Parathyroid adenoma (tissue), 2 donors: ENCODE measurements around the gene RBM23.

Experiments used
- H2AFZ ChIP-seq: fragments of 300-600 bp; sonication (generic); one replicate; pipeline ENCODE4 v1.7.0; 2017; ENCODE audit warnings: antibody characterized with exemption, mild to moderate bottlenecking
- H3K27ac ChIP-seq: fragments of 300-600 bp; sonication (generic); one replicate; pipeline ENCODE4 v1.7.0; 2017
- H3K27me3 ChIP-seq: fragments of 300-600 bp; sonication (generic); one replicate; pipeline ENCODE4 v1.7.0; 2017; ENCODE audit warnings: low read length; ENCODE audit not compliant: control insufficient read depth, insufficient read depth
- H3K36me3 ChIP-seq: fragments of 300-600 bp; sonication (generic); one replicate; pipeline ENCODE4 v1.7.0; 2017; ENCODE audit warnings: low read length; ENCODE audit not compliant: control insufficient read depth, insufficient read depth
- H3K4me1 ChIP-seq: fragments of 300-600 bp; sonication (generic); one replicate; pipeline ENCODE4 v1.7.0; 2017; ENCODE audit warnings: control low read depth
- H3K4me2 ChIP-seq: fragments of 300-600 bp; sonication (generic); one replicate; pipeline ENCODE4 v1.7.0; 2017; ENCODE audit warnings: low read length
- H3K4me3 ChIP-seq: fragments of 300-600 bp; sonication (generic); one replicate; pipeline ENCODE4 v1.7.0; 2017; ENCODE audit warnings: low read depth, low read length
- H3K79me2 ChIP-seq: fragments of 300-600 bp; sonication (generic); one replicate; pipeline ENCODE4 v1.7.0; 2017; ENCODE audit warnings: control low read depth
- H3K9ac ChIP-seq: fragments of 300-600 bp; sonication (generic); one replicate; pipeline ENCODE4 v1.7.0; 2017; ENCODE audit warnings: mild to moderate bottlenecking
- H3K9me3 ChIP-seq: fragments of 300-600 bp; sonication (generic); one replicate; pipeline ENCODE4 v1.7.0; 2017; ENCODE audit warnings: low read length; ENCODE audit not compliant: control insufficient read depth
- TF ChIP-seq, protein P1 (sequence below): fragments of 300-600 bp; sonication (generic); IDR thresholded peaks from one replicate; pipeline ENCODE4 v1.7.0; 2017; ENCODE audit warnings: antibody characterized with exemption, mild to moderate bottlenecking
- donor health status: primary hyperparathyroidism.

Gene RBM23

DNA sequence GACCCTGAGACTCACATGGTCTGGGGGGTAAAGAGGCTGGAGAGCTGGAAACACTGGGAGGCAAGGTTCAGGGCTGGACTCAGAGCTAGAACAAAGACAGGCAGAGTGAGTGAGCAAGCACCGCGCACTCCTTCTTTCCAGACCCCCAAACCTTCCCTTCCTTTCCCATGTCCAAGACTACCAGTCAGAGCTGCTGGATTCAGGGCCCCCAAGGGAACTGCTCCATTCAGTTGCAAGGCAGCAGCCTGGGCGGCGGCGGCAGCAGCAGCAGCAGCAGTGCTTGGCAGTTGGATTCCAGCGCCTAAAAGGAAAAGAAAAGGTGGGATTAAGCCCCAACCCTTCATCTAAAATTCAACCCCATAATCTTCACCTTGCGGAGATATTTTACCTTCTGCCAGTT lies 17.1 kb downstream of the RBM23 start:
- no peaks in the 10 kb centered on the region for H3K36me3 ChIP-seq
- H3K4me3 ChIP-seq, result no peak overlapping the region
- no peak overlapping the region for H3K9ac ChIP-seq
- H2AFZ ChIP-seq, result no peak overlapping the region
- TF ChIP-seq, protein P1, sequence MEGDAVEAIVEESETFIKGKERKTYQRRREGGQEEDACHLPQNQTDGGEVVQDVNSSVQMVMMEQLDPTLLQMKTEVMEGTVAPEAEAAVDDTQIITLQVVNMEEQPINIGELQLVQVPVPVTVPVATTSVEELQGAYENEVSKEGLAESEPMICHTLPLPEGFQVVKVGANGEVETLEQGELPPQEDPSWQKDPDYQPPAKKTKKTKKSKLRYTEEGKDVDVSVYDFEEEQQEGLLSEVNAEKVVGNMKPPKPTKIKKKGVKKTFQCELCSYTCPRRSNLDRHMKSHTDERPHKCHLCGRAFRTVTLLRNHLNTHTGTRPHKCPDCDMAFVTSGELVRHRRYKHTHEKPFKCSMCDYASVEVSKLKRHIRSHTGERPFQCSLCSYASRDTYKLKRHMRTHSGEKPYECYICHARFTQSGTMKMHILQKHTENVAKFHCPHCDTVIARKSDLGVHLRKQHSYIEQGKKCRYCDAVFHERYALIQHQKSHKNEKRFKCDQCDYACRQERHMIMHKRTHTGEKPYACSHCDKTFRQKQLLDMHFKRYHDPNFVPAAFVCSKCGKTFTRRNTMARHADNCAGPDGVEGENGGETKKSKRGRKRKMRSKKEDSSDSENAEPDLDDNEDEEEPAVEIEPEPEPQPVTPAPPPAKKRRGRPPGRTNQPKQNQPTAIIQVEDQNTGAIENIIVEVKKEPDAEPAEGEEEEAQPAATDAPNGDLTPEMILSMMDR, result no peak
- H3K9me3 ChIP-seq, result no peaks in the 10 kb centered on the region
- H3K4me2 ChIP-seq, result no peak overlapping the region
- H3K27ac ChIP-seq, result no peak overlapping the region
- H3K27me3 ChIP-seq, result no peaks in the 10 kb centered on the region
- peaks cover 14% of the 10 kb centered on the region for H3K79me2 ChIP-seq
- no peaks in the 10 kb centered on the region for H3K4me1 ChIP-seq

- no peaks in the 10 kb centered on the region for H3K9me3 ChIP-seq
- no peaks in the 10 kb centered on the region for H3K27me3 ChIP-seq
- H3K4me1 ChIP-seq, result no peaks in the 10 kb centered on the region
- H3K4me2 ChIP-seq, result no peak overlapping the region
- no peak overlapping the region for H3K9ac ChIP-seq
- H2AFZ ChIP-seq, result no peak overlapping the region
- no peaks in the 10 kb centered on the region for H3K36me3 ChIP-seq
- peaks cover 7% of the 10 kb centered on the region for H3K79me2 ChIP-seq
- TF ChIP-seq, protein P1, result peak; percentile 64
- no peak overlapping the region for H3K4me3 ChIP-seq
- H3K27ac ChIP-seq, result no peak overlapping the region
These were observed 18.7 kb downstream of the RBM23 start for GRCh38 chr14:22900081-22900799.

DNA sequence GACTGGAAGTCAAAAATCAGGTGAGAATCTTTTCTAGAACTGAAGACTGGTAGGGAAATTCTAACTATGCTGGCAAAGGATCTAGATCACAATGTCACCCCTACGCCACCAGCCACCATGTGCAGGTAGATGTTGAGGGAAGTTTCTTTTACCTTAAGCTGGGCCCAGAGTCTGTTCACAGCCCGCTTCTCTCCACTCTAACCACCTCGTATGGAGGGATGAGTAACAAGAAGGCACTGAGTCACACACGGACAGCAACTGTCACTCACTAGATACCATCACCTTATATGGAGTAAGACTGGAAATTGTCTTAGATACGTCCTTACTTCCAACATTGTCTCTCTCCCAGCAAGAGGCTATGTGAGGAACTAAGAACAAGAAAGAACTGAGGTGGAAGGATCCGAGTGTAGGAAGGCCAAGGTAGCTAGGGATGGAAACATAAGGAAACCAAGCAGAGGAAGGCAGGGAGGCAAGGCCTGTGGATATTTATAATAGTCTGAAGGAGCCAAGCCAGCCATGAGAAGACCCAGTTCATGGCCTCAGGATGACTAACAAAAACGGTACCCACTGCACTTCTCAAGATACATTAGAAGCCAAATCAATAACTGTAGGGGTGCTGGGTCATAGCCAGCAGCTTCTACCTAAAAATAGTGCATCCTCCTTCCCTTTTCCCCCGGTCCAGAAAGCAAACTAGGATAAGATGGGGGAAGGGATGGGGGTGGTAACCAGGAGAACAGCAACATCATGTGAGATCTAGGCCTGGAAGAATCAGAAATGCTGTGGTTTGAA lies 20.5 kb downstream of the RBM23 start:
- no peaks in the 10 kb centered on the region for H3K9me3 ChIP-seq
- no peak overlapping the region for H2AFZ ChIP-seq
- H3K4me3 ChIP-seq, result no peak overlapping the region
- H3K4me2 ChIP-seq, result no peak overlapping the region
- TF ChIP-seq, protein P1, result no peak
- no peak overlapping the region for H3K27ac ChIP-seq
- H3K36me3 ChIP-seq, result no peaks in the 10 kb centered on the region
- no peaks in the 10 kb centered on the region for H3K4me1 ChIP-seq
- H3K9ac ChIP-seq, result no peak overlapping the region
- no peaks in the 10 kb centered on the region for H3K27me3 ChIP-seq
- no peaks in the 10 kb centered on the region for H3K79me2 ChIP-seq

DNA sequence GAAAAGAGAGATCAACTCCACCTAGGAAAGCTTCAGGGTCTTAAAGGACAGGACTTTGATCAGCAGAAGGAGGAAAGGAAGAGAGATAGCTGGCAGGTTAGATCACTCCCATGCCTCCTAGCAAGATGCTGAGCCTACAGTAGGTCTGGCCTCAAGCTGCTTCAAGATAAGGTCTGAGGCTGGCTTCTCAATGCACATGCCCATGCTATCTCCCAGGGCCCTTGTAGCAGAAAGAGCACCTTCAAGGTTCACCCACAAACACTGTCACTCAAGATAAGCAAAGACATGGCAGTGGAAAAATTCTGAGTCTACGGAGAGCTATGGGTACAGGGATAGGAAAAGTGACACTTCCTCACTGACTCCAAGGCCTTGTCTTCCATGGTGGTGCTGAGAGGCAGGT lies 21.6 kb downstream of the RBM23 start:
- no peaks in the 10 kb centered on the region for H3K36me3 ChIP-seq
- H3K4me2 ChIP-seq, result no peak overlapping the region
- TF ChIP-seq, protein P1, result no peak
- H3K9me3 ChIP-seq, result no peaks in the 10 kb centered on the region
- no peak overlapping the region for H2AFZ ChIP-seq
- H3K4me1 ChIP-seq, result no peaks in the 10 kb centered on the region
- H3K27ac ChIP-seq, result no peak overlapping the region
- H3K79me2 ChIP-seq, result no peaks in the 10 kb centered on the region
- H3K4me3 ChIP-seq, result no peak overlapping the region
- H3K27me3 ChIP-seq, result no peaks in the 10 kb centered on the region
- H3K9ac ChIP-seq, result no peak overlapping the region
